HL-60 (cell line): ENCODE results near the gene NRL.

ENCODE experiments used
- DNase-seq, 2 experiments: peaks; one replicate each; pipeline ENCODE4 v3.0.0-alpha.2; 2010 to 2020; ENCODE audit warnings: low read depth in 1 of 2, low spot score in 1 of 2
- H3K27ac ChIP-seq: fragments of 250-450 bp; sonication (Bioruptor Pico); replicated peaks from 2 replicates; pipeline ENCODE4 v1.5.1; 2020; ENCODE audit warnings: mild to moderate bottlenecking, moderate library complexity
- H3K27me3 ChIP-seq: fragments of 250-450 bp; sonication (Bioruptor Pico); 2 replicates; pipeline ENCODE4 v1.5.1; 2021; ENCODE audit warnings: mild to moderate bottlenecking, moderate library complexity; ENCODE audit not compliant: insufficient read depth, poor library complexity, severe bottlenecking
- H3K4me3 ChIP-seq: replicated peaks from 2 replicates; pipeline ENCODE4 v1.5.1; 2011; ENCODE audit warnings: mild to moderate bottlenecking, control low read depth, low read length; ENCODE audit not compliant: insufficient read depth
- CTCF ChIP-seq: IDR thresholded peaks from one replicate; pipeline ENCODE4 v1.5.1; 2011; ENCODE audit warnings: low read length, control low read depth, inconsistent platforms; ENCODE audit not compliant: insufficient read depth
- GABPA ChIP-seq: IDR thresholded peaks from 2 replicates; pipeline ENCODE4 v1.6.1; 2012; ENCODE audit warnings: low read depth
- POLR2AphosphoS5 ChIP-seq: IDR thresholded peaks from 2 replicates; pipeline ENCODE4 v1.6.1; 2012; ENCODE audit warnings: low read depth
- SPI1 ChIP-seq: IDR thresholded peaks from 2 replicates; pipeline ENCODE4 v1.6.1; 2012; ENCODE audit warnings: low read depth, mild to moderate bottlenecking, borderline replicate concordance
- TF ChIP-seq, protein P1 (sequence below): IDR thresholded peaks from 2 replicates; pipeline ENCODE4 v1.6.1; 2012; ENCODE audit warnings: low read depth; ENCODE audit not compliant: insufficient replicate concordance

The NRL gene

DNA sequence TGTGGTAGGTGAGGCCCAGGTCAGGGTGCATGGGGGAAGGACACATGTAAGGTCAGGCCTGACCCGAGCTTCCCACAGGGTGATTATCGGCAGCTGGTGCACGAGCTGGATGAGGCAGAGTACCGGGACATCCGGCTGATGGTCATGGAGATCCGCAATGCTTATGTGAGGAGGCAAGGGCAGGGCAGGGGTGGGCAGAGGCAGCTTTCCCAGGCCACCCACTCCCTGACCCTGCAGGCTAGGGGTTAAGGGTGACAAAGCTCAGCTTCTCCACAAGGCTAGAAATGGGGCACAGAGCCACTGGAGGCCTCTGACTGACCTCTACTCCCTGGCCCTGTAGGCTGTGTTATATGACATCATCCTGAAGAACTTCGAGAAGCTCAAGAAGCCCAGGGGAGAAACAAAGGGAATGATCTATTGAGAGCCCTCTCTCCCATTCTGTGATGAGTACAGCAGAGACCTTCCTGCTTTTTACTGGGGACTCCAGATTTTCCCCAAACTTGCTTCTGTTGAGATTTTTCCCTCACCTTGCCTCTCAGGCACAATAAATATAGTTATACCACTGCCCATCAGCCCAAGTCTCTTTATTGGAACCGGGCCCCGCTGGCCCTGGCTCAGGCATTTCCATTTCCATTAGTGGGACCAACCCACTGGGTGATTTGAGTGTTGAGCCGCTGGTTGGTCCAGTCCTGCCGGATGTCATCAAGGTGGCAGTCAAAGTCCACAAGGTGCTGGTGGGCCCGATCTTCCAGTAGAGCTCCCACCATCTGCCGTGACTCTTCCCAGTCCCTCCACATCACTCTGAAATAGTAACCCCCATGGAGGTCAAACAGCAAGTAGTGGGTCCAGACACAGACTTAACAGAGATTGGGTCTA is 23.9 kb upstream of the NRL start:
- TF ChIP-seq, protein P1, sequence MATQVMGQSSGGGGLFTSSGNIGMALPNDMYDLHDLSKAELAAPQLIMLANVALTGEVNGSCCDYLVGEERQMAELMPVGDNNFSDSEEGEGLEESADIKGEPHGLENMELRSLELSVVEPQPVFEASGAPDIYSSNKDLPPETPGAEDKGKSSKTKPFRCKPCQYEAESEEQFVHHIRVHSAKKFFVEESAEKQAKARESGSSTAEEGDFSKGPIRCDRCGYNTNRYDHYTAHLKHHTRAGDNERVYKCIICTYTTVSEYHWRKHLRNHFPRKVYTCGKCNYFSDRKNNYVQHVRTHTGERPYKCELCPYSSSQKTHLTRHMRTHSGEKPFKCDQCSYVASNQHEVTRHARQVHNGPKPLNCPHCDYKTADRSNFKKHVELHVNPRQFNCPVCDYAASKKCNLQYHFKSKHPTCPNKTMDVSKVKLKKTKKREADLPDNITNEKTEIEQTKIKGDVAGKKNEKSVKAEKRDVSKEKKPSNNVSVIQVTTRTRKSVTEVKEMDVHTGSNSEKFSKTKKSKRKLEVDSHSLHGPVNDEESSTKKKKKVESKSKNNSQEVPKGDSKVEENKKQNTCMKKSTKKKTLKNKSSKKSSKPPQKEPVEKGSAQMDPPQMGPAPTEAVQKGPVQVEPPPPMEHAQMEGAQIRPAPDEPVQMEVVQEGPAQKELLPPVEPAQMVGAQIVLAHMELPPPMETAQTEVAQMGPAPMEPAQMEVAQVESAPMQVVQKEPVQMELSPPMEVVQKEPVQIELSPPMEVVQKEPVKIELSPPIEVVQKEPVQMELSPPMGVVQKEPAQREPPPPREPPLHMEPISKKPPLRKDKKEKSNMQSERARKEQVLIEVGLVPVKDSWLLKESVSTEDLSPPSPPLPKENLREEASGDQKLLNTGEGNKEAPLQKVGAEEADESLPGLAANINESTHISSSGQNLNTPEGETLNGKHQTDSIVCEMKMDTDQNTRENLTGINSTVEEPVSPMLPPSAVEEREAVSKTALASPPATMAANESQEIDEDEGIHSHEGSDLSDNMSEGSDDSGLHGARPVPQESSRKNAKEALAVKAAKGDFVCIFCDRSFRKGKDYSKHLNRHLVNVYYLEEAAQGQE, result no peak
- TF ChIP-seq SPI1 (no peak), POLR2AphosphoS5 (no peak), GABPA (no peak), CTCF (no peak)
- no peak for DNase-seq
- Histone ChIP-seq H3K4me3 (no peak overlapping the region), H3K27me3 (no peaks in the 10 kb centered on the region), H3K27ac (no peak overlapping the region)

- no peaks in the 10 kb centered on the region for H3K27me3 ChIP-seq
- no peak for DNase-seq
- no peak for TF ChIP-seq SPI1
- TF ChIP-seq CTCF, result no peak
- TF ChIP-seq, protein P1, result no peak
- TF ChIP-seq POLR2AphosphoS5, result no peak
- TF ChIP-seq GABPA, result no peak
- H3K27ac ChIP-seq, result no peak overlapping the region
- H3K4me3 ChIP-seq, result no peak overlapping the region
These were observed 23.0 kb upstream of the NRL start for GRCh38 chr14:24137529-24138395.

DNA sequence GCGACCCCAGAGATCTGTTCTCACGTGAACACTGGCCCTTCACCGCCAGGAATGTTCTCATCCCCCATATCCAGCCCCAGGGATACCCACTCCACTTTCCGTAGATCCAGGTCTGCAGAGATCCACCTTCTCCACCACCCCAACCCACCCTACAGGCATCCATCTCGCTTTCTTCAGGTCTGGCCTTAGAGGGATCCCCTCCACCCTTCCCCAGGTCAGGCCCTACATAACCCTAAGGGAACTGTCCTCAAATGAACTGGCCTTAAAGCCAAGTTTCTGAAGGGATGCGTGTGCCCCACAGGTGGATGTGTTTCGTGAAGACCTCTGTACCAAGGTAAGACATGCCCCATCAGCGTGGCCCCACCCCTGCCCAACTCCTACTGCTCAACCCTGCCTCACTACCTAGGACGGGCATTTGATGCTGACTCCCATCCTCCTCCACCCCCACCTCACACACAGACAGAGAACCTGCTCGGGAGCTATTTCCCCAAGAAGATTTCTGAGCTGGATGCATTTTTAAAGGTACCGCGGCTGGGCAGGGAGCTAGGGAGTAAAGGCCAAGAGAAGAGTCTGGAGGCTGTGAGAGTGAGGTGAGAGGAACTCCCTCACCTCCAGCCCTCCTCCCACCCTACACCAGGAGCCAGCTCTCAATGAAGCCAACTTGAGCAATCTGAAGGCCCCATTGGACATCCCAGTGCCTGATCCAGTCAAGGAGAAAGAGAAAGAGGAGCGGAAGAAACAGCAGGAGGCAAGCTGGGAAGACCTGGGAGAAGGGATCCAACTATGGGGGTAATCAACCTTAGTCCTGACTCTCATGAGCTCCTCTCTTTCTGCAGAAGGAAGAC is 22.2 kb upstream of the NRL start:
- TF ChIP-seq CTCF (no peak), GABPA (no peak), SPI1 (no peak)
- TF ChIP-seq, protein P1, result no peak
- DNase-seq, result no peak
- Histone ChIP-seq H3K4me3 (peak overlapping the region; percentile 85), H3K27me3 (no peaks in the 10 kb centered on the region), H3K27ac (no peak overlapping the region; the same call in 1 of the 2 replicates)
